OCI-LY1 (cell line): ENCODE measurements around the gene RALGDS.

ENCODE experiments used
- H2AFZ ChIP-seq: fragments of 200-600 bp; sonication (generic), shearing (Covaris generic); 2 replicates; pipeline ENCODE4 v1.6.0; 2014; ENCODE audit warnings: antibody characterized with exemption, mild to moderate bottlenecking, low read length
- H3F3A ChIP-seq: fragments of 200-600 bp; sonication (generic), shearing (Covaris generic); 2 replicates; pipeline ENCODE4 v1.6.0; 2014; ENCODE audit warnings: mild to moderate bottlenecking, antibody characterized with exemption, low read length, moderate library complexity; ENCODE audit not compliant: insufficient read depth
- H3K27ac ChIP-seq: fragments of 200-600 bp; sonication (generic); 2 replicates; pipeline ENCODE4 v1.5.1; 2014; ENCODE audit warnings: low read length, mixed run types, mild to moderate bottlenecking, low read depth; ENCODE audit not compliant: poor library complexity, severe bottlenecking
- H3K27me3 ChIP-seq: fragments of 200-600 bp; sonication (generic); 2 replicates; pipeline ENCODE4 v1.6.0; 2014; ENCODE audit warnings: antibody characterized with exemption, mild to moderate bottlenecking, low read length, moderate library complexity; ENCODE audit not compliant: insufficient read depth
- H3K36me3 ChIP-seq: fragments of 200-600 bp; sonication (generic); 2 replicates; pipeline ENCODE4 v1.6.1; 2014; ENCODE audit warnings: mild to moderate bottlenecking, antibody characterized with exemption, low read length, moderate library complexity, mixed read lengths; ENCODE audit not compliant: insufficient read depth
- H3K4me1 ChIP-seq: fragments of 200-600 bp; sonication (generic); 2 replicates; pipeline ENCODE4 v1.5.1; 2014; ENCODE audit warnings: mild to moderate bottlenecking, low read length, moderate library complexity; ENCODE audit not compliant: insufficient read depth, severe bottlenecking
- H3K4me2 ChIP-seq: fragments of 200-600 bp; sonication (generic), shearing (Covaris generic); 2 replicates; pipeline ENCODE4 v1.6.1; 2014; ENCODE audit warnings: low read length
- H3K4me3 ChIP-seq: fragments of 200-600 bp; sonication (generic); 2 replicates; pipeline ENCODE4 v1.5.1; 2014; ENCODE audit warnings: low read length, low read depth, mild to moderate bottlenecking, mixed read lengths; ENCODE audit not compliant: poor library complexity, severe bottlenecking
- H3K79me2 ChIP-seq: fragments of 200-600 bp; shearing (Covaris generic); 2 replicates; pipeline ENCODE4 v1.6.1; 2016; ENCODE audit warnings: mixed run types, low read length, mixed read lengths; ENCODE audit not compliant: insufficient read depth
- H3K9ac ChIP-seq: fragments of 200-600 bp; sonication (generic), shearing (Covaris generic); 2 replicates; pipeline ENCODE4 v1.6.1; 2014; ENCODE audit warnings: mild to moderate bottlenecking, low read length, mixed read lengths
- H3K9me2 ChIP-seq: fragments of 200-600 bp; sonication (generic), shearing (Covaris generic); 2 replicates; pipeline ENCODE4 v1.6.1; 2014; ENCODE audit warnings: low read depth, mild to moderate bottlenecking, low read length, mixed read lengths
- H3K9me3 ChIP-seq: fragments of 200-600 bp; shearing (Covaris generic); 2 replicates; pipeline ENCODE4 v1.6.1; 2014; ENCODE audit warnings: low read length, mixed read lengths
- H4K20me1 ChIP-seq: fragments of 200-600 bp; sonication (generic), shearing (Covaris generic); 2 replicates; pipeline ENCODE4 v1.6.0; 2016; ENCODE audit warnings: mild to moderate bottlenecking, low read length; ENCODE audit not compliant: insufficient read depth
- EZH2 ChIP-seq: fragments of 200-600 bp; sonication (generic), shearing (Covaris generic); IDR thresholded peaks from 2 replicates; pipeline ENCODE4 v1.8.0; 2017; ENCODE audit warnings: borderline replicate concordance, mixed run types, mild to moderate bottlenecking, antibody characterized with exemption, low read length, moderate library complexity, mixed read lengths
- TF ChIP-seq, protein P1 (sequence below): fragments of 200-600 bp; sonication (generic), shearing (Covaris generic); IDR thresholded peaks from 2 replicates; pipeline ENCODE4 v1.5.1; 2017; ENCODE audit warnings: mild to moderate bottlenecking, antibody characterized with exemption, low read length, moderate library complexity, mixed read lengths

The RALGDS gene

DNA sequence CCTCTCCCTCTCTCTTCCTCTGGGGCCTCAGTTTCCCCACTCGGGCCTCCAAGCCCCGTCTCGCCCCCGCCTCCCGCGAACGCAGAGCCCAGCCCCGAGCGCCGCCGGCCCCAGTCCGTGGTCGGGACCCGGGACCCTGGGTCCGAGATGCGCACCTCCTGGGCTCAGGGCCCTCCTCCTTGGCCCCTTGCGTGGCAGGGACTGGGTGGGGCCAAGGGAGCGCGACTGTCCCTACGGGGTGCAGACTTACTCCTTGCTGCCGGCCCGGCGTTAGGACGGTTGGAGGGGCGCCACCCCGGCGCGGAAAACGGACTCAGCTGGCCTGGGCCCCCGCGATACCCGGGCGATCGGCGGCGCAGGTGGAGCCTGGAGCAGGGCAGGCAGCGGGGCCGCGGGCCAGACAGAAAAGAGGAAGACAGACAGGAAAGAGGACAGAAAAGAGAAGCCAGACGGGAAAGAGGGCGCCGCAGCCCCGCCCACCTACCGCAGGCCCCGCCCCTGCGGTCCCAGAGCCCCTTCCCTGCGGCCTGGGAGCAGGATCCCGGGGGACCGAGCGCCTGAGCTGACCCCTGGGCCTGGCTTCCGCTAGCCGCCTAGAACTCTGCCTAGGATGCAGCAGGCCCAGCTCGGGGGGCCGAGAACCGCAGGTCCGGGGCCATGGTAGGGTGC lies 42.6 kb upstream of the RALGDS start, which contains the start of gene GBGT1:
Gene GBGT1 (minus strand): TSS at position 411 of the 669 bp plus-strand sequence. CDS start 1,502 bp downstream, outside the sequence.
- Histone ChIP-seq H4K20me1 (no peaks in the 10 kb centered on the region), H3K4me3 (peak within 1 kb of the TSS; percentile 49), H3F3A (no peaks in the 10 kb centered on the region), H3K9me3 (no peaks in the 10 kb centered on the region), H2AFZ (no peak within 1 kb of the TSS), H3K27ac (no peak within 1 kb of the TSS), H3K36me3 (no peaks in the 10 kb centered on the region), H3K4me2 (peak within 1 kb of the TSS; percentile 61), H3K79me2 (no peaks in the 10 kb centered on the region), H3K9me2 (no peaks in the 10 kb centered on the region), H3K4me1 (peaks cover 8% of the 10 kb centered on the region), H3K27me3 (no peaks in the 10 kb centered on the region; the same call in 1 of the 2 replicates), H3K9ac (peak within 1 kb of the TSS; percentile 28; the same call in 1 of the 2 replicates)
- no peak for TF ChIP-seq EZH2
- TF ChIP-seq, protein P1, sequence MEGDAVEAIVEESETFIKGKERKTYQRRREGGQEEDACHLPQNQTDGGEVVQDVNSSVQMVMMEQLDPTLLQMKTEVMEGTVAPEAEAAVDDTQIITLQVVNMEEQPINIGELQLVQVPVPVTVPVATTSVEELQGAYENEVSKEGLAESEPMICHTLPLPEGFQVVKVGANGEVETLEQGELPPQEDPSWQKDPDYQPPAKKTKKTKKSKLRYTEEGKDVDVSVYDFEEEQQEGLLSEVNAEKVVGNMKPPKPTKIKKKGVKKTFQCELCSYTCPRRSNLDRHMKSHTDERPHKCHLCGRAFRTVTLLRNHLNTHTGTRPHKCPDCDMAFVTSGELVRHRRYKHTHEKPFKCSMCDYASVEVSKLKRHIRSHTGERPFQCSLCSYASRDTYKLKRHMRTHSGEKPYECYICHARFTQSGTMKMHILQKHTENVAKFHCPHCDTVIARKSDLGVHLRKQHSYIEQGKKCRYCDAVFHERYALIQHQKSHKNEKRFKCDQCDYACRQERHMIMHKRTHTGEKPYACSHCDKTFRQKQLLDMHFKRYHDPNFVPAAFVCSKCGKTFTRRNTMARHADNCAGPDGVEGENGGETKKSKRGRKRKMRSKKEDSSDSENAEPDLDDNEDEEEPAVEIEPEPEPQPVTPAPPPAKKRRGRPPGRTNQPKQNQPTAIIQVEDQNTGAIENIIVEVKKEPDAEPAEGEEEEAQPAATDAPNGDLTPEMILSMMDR, result no peak

DNA sequence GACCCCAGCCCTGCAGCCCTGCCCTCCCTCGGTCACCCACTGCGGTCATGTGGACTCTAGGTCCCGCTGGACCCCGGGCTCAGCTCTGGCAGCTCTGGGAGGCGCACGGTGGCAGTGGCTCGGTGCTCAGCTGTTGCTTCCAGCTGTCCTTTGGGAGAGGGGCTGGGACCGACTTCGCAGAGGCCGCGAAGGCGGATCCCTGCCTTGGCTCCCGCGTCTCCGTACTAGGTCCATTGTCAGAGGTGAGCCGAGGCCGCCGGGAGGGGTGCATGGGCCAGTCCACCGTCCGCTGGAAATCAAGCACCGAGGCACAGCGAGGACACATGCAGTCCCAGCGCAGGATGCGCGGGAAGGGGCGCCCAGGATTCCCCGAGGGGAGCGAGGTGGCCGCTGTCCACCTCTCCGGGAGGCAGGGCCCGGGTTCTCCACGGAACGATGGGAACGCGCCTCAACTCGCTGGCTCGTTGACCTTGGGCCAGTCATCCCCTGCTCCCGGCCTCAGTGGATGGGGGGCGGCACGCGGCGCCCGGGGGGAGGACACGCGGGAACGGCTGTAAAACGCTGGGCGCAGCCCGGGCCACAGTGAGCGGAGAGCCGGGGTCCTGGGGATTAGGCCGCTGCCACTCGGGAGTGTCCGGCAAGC lies 41.9 kb upstream of the RALGDS start:
- no peaks in the 10 kb centered on the region for H3K9me3 ChIP-seq
- H3K9me2 ChIP-seq, result no peaks in the 10 kb centered on the region
- H3K4me3 ChIP-seq, result no peak overlapping the region
- no peak overlapping the region for H2AFZ ChIP-seq
- H3F3A ChIP-seq, result no peaks in the 10 kb centered on the region
- no peaks in the 10 kb centered on the region; the same call in 1 of the 2 replicates for H3K27me3 ChIP-seq
- no peaks in the 10 kb centered on the region for H3K79me2 ChIP-seq
- peaks cover 8% of the 10 kb centered on the region for H3K4me1 ChIP-seq
- no peaks in the 10 kb centered on the region for H4K20me1 ChIP-seq
- no peak overlapping the region for H3K27ac ChIP-seq
- no peaks in the 10 kb centered on the region for H3K36me3 ChIP-seq
- H3K9ac ChIP-seq, result no peak overlapping the region
- TF ChIP-seq EZH2, result no peak
- TF ChIP-seq, protein P1, result no peak
- no peak overlapping the region for H3K4me2 ChIP-seq

DNA sequence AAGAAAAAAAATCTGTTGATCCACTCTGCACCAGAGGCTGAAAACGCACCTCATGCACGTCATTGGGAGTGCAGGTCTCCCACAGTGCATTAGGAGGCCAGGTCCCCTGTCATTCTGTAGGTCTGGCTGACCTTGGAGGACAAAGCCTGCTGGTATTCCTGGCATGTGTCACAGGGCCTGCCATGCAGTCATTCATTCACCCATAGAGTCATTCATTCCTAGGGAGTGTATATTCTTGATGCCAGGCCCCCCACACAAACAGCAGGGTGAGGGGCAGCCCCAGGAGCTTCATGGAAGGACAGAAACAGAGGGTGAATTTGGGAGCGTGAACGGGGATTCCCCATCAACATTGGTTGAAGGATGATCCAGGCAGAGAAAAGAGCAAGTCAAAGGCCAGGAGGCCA lies 40.5 kb upstream of the RALGDS start:
- Histone ChIP-seq H3K9ac (no peak overlapping the region), H3K9me3 (no peaks in the 10 kb centered on the region), H3F3A (no peaks in the 10 kb centered on the region), H4K20me1 (no peaks in the 10 kb centered on the region), H3K27ac (no peak overlapping the region), H3K36me3 (no peaks in the 10 kb centered on the region), H3K9me2 (no peaks in the 10 kb centered on the region), H2AFZ (no peak overlapping the region), H3K4me2 (no peak overlapping the region), H3K4me3 (no peak overlapping the region), H3K79me2 (no peaks in the 10 kb centered on the region), H3K27me3 (no peaks in the 10 kb centered on the region; the same call in 1 of the 2 replicates), H3K4me1 (peaks cover 8% of the 10 kb centered on the region)
- no peak for TF ChIP-seq EZH2
- TF ChIP-seq, protein P1, result no peak
